Pancreas (tissue), 10 donors: ENCODE results near the gene ATAD3A. TPM values are rescaled to one million over a fixed set of nuclear protein-coding genes. Genes with fewer than 3 reads are reported as not detected.

Experiments used
- ATAC-seq, 4 donors: fragments of 200-7000 bp; cut with Tn5 transposase; one replicate each; pipeline versions ENCODE4 v1.8.0 to v1.9.1; 2020; ENCODE audit warnings: mild to moderate bottlenecking in 4 of 4, moderate library complexity in 4 of 4
- DNase-seq, 6 donors: peaks; one replicate each; pipeline ENCODE4 v3.0.0-alpha.2; 2020
- FAIRE-seq: peaks from 2 replicates; lab custom pipeline; 2012; peaks lifted over from hg19 to GRCh38; lab: Jason Lieb, UNC
- H3K27ac ChIP-seq, 4 donors: fragments of 200-600 bp; sonication (generic); 1 replicate in 3 of 4; 2 replicates in 1 of 4; pipeline versions ENCODE4 v1.5.0 to v1.8.0; 2020
- H3K27me3 ChIP-seq, 4 donors: fragments of 200-600 bp; one replicate each; pipeline ENCODE4 v1.8.0; 2021
- H3K36me3 ChIP-seq, 3 donors: fragments of 200-600 bp; sonication (generic) in 1 of 3; one replicate each; pipeline versions ENCODE4 v1.5.0 to v1.8.0; 2020 to 2021
- H3K4me1 ChIP-seq, 3 donors: fragments of 200-600 bp; one replicate each; pipeline ENCODE4 v1.8.0; 2021
- H3K4me3 ChIP-seq, 4 donors: fragments of 200-600 bp; sonication (generic) in 2 of 4; one replicate each; pipeline versions ENCODE4 v1.5.0 to v1.8.0; 2020 to 2021
- H3K9me3 ChIP-seq, 4 donors: fragments of 200-600 bp; one replicate each; pipeline ENCODE4 v1.8.0; 2021
- WGBS, 2 donors: extraction: QIAGEN DNeasy Blood & Tissue Kit; methylation state at CpG; one replicate each; pipeline ENCODE4 v1.1.7; 2013; 5-methylcytosine and 5-hydroxymethylcytosine counted together
- intact Hi-C, 3 donors: fragments of 100-400 bp; cut with DNase I; formaldehyde crosslinking; loops; one replicate each; pipeline versions ENCODE4 v1.11.1 to v1.14.2; 2022
- polyA plus RNA-seq, 2 donors: library from polyadenylated mRNA; stranded (reverse); fragments of 200-250 nt; gene quantifications; one replicate each; pipeline ENCODE4 v1.2.3, GENCODE V29; 2013
- total RNA-seq, 6 donors: library from RNA; stranded (reverse); fragmentation: NEBNext Ultra II Directional in 4 of 6; extraction: Animal tissue kit (Norgen Biotek cat#: 25700) in 4 of 6; gene quantifications; one replicate each; pipeline versions ENCODE4 v1.2.1 to v1.2.4, GENCODE V29; 2021 to 2023
- TF ChIP-seq, protein P1 (sequence below), 4 donors: fragments of 200-600 bp; sonication (generic) in 3 of 4; IDR thresholded peaks; one replicate each; pipeline versions ENCODE4 v1.5.0 to v1.8.0; 2021; ENCODE audit warnings: antibody characterized with exemption in 4 of 4
- donor health status: healthy with polysubstance abuse.
- donor health status: DM: no; HTN: no; CAD: no; lungs with moderate emphysema.
- donor health status: DM: no; HTN: no; CAD: no.
- donor health status: control.
- donor health status: control.
- donor health status: Bipolar disorder and iron deficiency.
- donor health status: DM: yes; HTN: yes; CAD: no.
- donor health status: DM: no; HTN: no; CAD: no.
- donor health status: DM: no; HTN: no; CAD: no.
- donor health status: DM: yes; HTN: yes; CAD: no.

The ATAD3A gene
- total and polyA plus RNA-seq, 8 donors, result 8.0 to 33.8 (median 17.1) TPM

DNA sequence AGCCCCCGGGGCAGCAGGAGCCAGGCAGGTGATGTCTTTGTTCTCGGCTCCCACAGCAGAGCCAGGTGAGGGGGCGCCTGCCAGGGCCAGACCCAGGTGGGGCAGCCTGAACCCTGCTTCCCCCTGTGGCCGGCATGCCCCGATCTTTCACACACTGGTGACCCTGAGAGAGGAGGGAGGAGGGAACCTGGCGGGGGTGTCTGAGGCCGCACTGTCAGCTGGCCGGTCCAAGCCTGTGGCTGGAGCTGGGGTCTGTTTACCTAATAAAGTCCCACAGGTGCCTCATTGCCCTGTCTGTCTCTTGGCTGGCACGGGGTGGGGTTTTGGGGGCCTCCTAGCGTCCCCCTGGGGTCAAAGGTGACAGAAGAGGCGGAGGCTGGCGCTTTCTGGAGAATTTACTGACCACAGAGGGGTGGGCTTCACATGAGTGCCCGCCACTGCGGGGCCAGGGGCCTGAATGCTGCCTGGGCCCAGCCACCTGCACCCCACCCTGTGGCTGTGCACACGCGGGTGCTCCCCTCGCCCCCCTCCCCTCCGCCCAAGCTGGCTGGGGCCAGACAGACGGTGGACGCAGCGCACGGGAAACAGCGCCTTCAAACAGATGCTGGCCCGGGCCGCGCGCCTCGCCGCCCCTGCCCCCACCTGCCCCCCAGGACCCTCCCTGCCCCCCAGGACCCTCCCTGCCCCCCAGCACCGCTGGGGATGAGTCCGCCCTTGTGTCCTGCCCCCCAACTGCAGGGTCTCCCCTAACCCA is 22.6 kb downstream of the ATAD3A start:
- Histone ChIP-seq H3K4me1 (no peaks in the 10 kb centered on the region), H3K27ac (no peak overlapping the region), H3K4me3 (no peak overlapping the region), H3K27me3 (no peaks in the 10 kb centered on the region), H3K9me3 (no peaks in the 10 kb centered on the region), H3K36me3 (no peaks in the 10 kb centered on the region)
- ATAC-seq, result no peak
- intact Hi-C loops, result no loop called here
- 89 to 93% methylated on average over 26 to 31 of the region's 31 CpGs for WGBS, 2 donors
- TF ChIP-seq, protein P1, sequence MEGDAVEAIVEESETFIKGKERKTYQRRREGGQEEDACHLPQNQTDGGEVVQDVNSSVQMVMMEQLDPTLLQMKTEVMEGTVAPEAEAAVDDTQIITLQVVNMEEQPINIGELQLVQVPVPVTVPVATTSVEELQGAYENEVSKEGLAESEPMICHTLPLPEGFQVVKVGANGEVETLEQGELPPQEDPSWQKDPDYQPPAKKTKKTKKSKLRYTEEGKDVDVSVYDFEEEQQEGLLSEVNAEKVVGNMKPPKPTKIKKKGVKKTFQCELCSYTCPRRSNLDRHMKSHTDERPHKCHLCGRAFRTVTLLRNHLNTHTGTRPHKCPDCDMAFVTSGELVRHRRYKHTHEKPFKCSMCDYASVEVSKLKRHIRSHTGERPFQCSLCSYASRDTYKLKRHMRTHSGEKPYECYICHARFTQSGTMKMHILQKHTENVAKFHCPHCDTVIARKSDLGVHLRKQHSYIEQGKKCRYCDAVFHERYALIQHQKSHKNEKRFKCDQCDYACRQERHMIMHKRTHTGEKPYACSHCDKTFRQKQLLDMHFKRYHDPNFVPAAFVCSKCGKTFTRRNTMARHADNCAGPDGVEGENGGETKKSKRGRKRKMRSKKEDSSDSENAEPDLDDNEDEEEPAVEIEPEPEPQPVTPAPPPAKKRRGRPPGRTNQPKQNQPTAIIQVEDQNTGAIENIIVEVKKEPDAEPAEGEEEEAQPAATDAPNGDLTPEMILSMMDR (IDR thresholded peaks at IDR 0.05), result no peak
- FAIRE-seq, result no peak
- peak in 2 of 6 donors; percentile 31 to 64 for DNase-seq

DNA sequence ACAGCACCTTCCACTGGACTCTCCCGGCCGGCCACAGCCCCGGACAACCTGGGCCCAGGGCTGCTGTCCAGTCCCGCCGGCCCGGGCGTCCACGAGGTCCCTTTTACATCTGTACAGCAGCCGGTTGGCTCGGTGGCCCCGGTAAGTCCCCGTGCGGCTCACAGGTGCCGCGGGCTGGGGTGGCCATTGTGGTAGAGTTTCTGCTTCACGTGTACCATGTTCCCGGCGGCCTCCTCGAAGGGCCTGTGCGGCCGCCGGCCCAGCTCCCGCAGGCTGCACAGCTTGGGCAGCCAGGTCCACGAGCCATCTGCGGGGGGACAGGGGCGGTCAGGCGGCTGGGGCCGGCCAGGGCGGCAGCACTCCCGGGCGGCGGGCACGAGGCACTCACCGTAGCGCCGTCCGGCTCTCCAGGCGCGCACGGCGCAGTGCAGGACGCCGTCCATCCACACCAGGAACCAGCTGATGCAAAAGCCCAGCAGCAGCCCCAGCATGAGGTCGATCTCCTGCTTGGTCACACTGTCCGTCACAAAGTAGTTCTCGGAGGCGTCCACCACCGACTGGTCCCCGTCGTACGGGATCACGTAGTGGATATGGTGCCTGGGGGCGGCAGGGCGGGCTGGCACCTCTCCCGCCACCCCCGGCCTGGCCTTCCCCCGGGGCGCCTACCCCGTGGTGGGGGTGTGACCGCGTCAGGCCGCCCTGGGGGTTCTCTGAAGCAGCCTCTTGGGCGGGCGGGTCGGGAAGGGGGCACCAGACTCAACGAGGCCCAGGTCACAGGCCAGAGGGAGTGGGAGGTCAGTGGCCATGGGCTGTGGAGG is 23.4 kb downstream of the ATAD3A start:
- Histone ChIP-seq H3K4me1 (no peaks in the 10 kb centered on the region), H3K27me3 (no peaks in the 10 kb centered on the region), H3K27ac (no peak overlapping the region), H3K9me3 (no peaks in the 10 kb centered on the region), H3K4me3 (no peak overlapping the region), H3K36me3 (no peaks in the 10 kb centered on the region)
- TF ChIP-seq, protein P1 (IDR thresholded peaks at IDR 0.05), result no peak
- DNase-seq (peak in 2 of 6 donors; percentile 24 to 69), FAIRE-seq (no peak), ATAC-seq (no peak)
- 94 to 95% methylated on average over 56 to 66 of the region's 66 CpGs for WGBS, 2 donors
- intact Hi-C loops, result no loop called here

DNA sequence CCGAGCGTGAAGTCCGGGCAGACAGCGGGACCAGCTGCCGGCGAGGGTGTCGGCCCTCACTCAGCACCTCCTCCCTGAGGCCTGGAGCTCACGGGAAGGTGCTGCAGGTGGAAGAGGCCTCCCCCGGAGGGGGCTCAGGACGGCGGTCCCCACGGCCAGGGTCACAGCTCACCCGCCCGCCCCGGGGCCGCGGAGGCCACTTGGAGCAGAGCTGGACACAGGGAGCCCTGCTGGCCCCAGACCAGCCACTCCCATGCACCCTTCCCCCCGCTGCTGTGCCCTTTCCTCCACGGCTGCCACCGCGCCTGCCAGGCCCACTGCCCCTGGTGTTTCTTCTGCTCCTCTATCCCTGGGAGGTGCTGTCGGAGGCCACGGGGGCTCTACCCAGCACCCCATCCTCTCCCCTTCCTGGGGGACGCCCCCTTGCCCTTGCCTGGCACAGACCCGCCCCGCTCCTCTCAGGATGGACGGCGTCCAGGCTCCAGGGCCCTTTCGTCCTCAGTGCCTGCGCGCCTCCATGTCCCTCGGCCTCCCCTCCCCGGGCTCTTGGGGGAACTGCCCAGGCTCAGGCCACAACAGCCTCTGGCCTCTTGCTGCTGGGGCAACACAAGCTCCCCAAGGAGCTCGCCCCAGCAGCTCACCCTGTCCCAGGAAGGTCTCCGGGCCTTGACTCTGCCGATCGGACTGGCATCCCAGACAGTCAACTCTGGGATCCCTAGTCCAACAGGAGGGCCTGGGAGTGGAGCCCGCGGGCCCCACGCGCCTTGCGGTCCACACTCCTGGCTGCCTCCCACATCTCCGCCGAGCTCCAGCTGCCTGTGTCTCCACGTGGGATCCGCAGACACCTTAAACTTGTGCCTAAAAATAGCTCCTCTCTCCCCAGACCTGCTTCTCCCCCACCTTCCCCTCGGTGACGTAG is 24.3 kb downstream of the ATAD3A start:
- intact Hi-C loops, result no loop called here
- no peaks in the 10 kb centered on the region for H3K4me1 ChIP-seq
- no peak overlapping the region for H3K4me3 ChIP-seq
- 81% methylated on average over 43 to 48 of the region's 48 CpGs for whole genome bisulfite sequencing, 2 donors
- ATAC-seq (no peak), DNase-seq (peak in 1 of 6 donors; percentile 71), FAIRE-seq (no peak)
- no peaks in the 10 kb centered on the region for H3K27me3 ChIP-seq
- peaks cover 0 to under 1% (median 0%) of the 10 kb centered on the region in 3 donors for H3K36me3 ChIP-seq
- H3K27ac ChIP-seq, result no peak overlapping the region
- TF ChIP-seq, protein P1 (IDR thresholded peaks at IDR 0.05), result no peak
- no peaks in the 10 kb centered on the region for H3K9me3 ChIP-seq

DNA sequence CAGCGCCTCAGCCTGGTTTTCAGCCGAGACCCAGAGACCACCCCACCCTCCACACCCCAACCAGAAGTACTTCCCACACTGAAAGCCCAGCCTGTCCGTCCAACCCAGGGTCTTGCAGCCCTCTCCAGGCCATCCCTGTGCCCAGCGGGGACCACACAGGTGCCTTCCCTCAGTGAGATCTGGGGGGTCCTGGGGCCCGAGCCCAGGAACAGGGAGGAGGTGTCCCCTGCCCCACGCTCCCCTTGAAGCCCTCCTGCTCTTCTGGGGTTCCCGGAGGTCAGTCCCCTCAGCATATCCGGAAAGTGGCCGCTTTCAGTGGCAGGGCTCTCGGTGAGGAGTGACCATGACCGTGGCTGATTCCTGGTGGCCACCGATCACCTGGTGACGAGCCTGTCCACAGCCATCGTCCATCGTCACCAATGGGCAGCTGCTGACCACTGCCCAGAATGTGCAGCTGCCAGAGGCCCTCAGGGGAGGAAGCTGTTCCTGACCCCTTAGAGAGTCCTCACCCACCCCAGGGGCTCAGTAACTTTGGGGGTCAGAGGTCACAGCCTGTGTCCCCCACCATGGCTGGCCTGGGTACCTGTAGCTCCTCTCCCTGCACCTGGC is 25.1 kb downstream of the ATAD3A start:
- Histone ChIP-seq H3K9me3 (no peaks in the 10 kb centered on the region), H3K27me3 (no peaks in the 10 kb centered on the region), H3K4me1 (no peaks in the 10 kb centered on the region), H3K36me3 (peaks cover 0 to 8% (median 0%) of the 10 kb centered on the region in 3 donors), H3K27ac (no peak overlapping the region), H3K4me3 (no peak overlapping the region)
- TF ChIP-seq, protein P1 (IDR thresholded peaks at IDR 0.05), result no peak
- intact Hi-C loops, result no loop called here
- no peak for ATAC-seq
- WGBS, 2 donors, result 91 to 96% methylated on average over 15 of the region's 15 CpGs
- no peak for FAIRE-seq
- DNase-seq, result peak in 1 of 6 donors; percentile 45
